ENCODE measurements around the gene CCDC90B.
"Not testable (repeated sequence)": the region's sequence is repeated elsewhere in the genome, so short reads cannot be mapped to it uniquely, and the experiment has no call there.

CCDC90B gene, protein sequence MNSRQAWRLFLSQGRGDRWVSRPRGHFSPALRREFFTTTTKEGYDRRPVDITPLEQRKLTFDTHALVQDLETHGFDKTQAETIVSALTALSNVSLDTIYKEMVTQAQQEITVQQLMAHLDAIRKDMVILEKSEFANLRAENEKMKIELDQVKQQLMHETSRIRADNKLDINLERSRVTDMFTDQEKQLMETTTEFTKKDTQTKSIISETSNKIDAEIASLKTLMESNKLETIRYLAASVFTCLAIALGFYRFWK

DNA sequence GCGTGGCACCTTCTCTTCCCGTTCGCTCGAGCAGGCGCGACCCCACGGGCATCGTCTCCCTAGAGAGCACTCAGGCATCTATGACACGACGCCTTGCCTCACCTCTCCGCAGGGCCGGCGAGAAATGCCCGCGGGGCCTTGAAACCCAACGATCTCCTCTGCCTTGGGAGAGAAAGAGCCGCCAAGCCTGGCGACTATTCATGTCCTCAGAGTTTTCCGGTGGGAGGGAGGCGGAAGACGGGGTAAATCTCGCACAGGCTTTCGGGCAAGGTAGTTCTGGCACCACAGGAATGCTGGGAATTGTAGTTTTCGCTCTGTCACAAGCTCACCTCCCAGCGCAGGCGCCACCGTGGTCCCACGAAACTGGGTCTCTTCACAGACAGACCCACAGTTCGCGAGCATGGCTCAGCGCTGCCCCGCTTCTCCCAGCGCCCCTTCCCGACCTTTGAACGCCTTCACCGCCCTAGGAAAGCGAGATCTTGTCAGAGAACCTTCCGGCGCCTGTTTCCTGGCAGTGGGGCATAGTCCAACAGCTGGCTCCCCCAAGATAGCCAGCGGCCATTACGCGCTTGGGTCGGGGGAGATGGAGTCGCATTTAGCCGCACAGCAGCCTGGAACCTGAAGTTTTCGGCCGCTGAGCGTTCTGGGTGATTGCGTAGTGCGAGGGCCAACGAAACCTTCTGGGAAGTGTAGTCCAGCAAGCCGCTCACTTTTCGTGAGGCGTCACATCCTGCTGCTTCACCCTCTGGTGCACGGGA lies at the start of gene CCDC90B:
CCDC90B (minus strand) TSS at position 597 of the 758 bp plus-strand sequence; CDS start at position 202, 395 bp downstream.
- DNase-seq = peak; percentile 98

DNA sequence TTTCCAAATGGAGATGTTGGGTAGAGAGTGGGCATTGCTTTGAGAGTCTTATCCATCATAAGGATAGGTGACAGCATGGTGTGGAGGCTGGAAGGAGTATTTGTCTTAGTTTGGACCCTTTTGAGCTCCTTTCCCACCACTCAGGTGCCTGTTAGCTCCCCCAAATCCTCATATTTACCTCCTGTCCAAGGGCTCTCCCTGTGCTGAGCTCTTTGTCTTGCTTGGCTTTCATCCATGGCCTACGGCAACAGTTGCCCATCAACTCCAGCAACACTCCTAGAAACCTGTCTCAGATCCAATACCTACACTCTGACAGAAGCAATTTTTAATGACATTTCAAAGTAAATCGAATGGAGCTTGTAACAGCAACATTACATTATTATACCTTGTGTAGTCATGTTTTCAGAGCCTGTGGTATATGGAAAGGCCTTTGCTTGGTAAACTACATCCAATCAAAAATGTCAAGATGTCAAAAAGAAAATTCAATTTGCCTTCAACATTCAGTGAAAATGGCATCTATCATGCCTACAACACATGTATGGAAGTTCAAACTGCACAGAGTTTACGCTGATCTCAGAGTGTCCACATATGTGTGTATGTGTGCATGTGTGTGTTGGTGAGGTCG lies 49.4 kb upstream of the CCDC90B start:
- no peak for DNase-seq

DNA sequence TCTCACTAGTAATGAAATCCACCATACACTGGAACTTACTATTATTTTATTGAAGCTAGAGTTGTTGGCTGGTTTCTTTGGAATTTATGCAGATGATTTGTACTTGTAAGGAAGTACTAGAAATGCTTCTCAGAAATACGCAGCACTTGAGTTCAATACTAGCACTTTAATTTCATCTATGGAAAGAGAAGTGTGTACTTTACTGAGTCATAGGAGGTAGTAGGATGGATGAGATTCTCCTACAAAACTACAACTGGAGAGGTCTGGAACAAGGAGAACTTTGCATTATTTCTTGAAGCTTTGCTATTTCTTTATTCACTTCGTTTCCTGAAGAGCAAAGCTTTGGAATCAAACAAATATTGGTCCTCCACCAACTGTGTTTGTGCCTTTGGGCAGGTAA lies 44.1 kb upstream of the CCDC90B start:
- DNase-seq = no peak

DNA sequence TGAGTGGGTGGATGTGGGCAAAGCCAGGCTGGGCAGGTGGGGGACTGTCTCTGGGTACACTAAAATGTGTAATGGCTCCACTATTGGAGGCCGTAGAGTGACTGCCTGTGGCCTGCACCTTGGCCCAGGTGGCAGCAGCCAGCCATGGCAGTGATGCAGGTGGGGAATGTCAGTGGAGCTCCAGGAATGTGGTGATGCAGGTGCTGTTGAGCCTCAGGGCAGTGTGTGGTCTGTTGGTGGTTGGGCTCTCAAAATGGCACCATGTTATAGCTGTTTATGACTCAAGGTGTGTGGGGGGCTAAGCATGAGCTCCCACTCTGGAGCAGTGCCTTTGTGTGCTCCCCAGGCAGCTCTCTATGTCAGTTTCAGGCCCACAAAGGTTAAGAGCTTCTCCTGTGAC lies 40.2 kb upstream of the CCDC90B start:
- DNase-seq = no peak

DNA sequence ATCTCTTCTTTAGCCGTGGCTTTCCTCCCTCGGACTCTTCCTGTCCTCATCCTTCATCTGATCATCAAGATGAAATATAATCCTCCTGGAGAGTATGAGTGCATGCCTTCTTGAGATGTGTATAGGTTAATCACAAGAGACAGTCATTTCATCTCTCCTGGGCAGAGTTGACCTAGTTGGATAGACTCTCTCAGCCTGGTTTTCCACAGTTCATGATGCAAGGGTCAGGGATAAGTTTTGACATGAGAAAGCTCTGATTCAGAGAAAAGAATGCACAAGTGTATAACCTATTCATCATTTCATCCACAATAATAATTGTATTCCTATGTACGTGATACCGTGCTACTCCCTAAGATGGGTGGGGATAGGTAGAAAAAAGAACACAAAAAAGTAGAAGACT lies 33.2 kb upstream of the CCDC90B start:
- DNase-seq = no peak

DNA sequence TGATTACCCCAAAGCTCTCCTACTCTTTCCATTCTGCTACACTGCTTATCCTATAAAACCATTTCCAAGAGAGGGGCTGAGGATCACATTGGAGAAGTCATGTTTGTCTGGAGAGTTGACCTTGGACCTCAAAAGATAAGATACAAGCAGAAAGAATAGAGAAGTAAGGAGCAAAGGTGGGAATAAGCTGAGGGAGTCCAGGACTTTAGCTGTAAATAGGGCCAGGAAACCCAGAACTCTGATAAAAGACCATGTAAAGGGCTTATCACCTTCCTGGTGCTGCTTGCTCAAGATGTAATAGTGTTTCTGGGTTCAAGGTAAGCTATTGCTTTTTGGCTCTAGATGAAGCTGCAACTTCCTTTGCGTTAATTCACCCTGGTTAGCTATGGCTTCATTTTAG lies 32.8 kb upstream of the CCDC90B start:
- DNase-seq = no peak

DNA sequence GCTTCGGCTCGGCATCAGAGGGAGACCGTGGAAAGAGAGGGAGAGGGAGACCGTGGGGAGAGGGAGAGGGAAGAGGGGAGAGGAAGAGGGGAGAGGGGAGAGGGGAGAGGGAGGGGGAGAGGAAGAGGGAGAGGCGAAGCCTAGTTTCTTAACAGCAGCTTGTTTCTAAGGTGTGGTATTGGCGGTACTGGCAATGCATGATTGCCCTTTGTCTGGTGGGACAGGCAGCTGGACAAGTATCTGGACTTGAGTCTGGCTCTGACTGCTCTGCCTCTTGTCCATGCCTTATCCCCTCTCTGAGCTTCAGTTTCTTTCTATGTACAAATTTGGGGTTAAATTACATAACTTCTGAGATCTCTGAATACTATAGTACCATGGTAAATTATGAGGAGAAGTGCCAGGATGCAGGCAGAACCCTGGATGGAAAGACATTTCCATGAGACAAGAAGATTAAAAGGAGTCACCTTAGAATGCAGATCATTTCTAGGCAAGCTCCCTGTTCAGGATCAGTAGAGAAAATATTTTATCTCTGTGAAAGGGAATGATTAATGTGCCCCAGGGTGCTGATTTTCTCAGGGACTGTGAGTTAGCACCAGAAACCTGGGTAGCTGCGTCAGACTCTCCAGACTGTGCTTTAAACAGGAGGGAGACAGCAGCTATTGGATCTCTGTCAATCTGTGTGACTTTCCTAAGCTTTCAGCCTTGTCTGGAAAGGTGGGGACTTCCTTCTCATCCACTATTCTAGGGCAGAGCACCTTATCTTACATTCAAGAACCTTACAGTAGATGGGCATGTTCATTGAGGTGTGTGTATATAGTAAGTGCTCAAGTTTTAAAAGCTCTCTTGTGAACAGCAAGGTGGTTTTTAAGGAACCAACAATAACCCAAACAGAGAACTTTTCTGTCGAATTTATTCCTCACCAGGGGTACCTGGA lies 31.9 kb upstream of the CCDC90B start:
- no peak for DNase-seq

DNA sequence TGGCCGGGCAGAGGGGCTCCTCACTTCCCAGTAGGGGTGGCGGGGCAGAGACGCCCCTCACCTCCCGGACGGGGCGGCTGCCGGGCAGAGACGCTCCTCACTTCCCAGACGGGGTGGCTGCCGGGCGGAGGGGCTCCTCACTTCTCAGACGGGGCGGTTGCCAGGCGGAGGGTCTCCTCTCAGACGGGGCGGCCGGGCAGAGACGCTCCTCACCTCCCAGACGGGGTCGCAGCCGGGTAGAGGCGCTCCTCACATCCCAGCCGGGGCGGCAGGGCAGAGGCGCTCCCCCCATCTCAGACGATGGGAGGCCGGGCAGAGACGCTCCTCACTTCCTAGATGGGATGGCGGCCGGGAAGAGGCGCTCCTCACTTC lies 30.7 kb upstream of the CCDC90B start:
- not testable (repeated sequence) for DNase-seq

DNA sequence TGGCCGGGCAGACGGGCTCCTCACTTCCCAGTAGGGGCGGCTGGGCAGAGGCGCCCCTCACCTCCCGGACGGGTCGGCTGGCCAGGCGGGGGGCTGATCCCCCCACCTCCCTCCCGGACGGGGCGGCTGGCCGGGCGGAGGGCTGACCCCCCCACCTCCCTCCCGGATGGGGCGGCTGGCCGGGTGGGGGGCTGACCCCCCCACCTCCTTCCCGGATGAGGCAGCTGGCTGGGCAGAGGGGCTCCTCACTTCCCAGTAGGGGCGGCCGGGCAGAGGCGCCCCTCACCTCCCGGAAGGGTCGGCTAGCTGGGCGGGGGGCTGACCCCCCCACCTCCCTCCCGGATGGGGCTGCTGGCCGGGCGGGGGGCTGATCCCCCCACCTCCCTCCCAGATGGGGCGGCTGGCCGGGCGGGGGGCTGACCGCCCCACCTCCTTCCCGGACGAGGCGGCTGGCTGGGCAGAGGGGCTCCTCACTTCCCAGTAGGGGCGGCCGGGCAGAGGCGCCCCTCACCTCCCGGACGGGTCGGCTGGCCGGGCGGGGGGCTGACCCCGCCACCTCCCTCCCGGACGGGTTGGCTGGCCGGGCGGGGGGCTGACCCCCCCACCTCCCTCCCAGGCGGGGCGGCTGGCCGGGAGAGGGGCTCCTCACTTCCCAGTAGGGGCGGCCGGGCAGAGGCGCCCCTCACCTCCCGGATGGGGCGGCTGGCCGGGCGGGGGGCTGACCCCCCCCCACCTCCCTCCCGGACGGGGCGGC lies 30.2 kb upstream of the CCDC90B start:
- not testable (repeated sequence) for DNase-seq

DNA sequence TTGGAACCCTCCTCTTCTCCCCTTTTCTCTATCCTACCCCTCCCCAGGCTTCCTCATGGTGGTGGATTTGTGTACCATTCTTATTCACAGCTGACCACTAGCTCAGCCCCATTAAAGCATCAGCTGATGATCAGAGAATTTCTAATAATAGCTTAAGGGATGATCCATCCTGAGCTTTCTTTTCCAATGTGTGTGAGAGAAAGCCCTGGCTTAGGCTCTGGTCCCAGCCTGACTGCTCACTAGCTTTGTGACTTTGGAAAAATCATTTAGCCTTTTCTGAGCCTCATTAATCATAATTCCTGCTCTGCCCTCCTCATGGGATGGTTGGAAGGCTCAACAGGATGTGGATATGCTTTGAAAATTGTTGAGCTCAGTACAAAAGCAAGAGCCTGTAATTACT lies 26.3 kb upstream of the CCDC90B start:
- DNase-seq = peak; percentile 35

DNA sequence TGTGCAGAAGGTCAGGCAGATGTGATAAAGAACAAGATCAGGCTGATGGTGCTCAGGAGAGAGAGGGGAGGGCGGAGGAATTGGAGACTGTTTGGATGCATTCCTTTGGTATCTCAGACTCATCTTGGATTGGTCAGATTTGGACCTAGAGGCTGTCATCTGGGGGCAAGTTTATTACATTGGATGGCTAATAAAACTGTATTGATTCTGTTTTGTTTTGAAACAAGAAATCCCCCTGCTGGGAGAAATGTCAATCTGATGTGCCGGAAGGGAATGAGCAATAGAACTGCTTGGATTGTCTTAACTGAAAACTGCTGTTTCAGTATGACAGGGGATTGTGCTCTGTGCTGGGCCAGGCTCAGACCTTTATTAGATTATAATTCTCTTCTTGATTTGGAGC lies 25.5 kb upstream of the CCDC90B start:
- DNase-seq = no peak

DNA sequence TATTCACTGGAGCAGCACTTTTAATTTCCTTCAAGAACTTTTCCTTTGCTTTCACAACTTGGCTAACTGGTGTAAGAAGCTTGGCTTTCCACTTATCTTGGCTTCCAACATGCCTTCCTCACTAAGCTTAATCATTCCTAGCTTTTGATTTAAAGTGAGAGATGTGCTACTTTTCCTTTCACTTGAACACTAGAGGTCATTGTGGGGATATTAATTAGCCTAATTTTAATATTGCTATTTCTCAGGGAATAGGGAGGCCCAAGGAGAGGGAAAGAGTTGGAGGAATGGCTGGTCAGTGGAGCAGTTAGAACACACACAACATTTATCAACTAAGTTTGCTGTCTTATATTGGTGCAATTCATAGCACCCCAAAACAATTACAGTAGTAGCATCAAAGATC lies 24.6 kb upstream of the CCDC90B start:
- no peak for DNase-seq

DNA sequence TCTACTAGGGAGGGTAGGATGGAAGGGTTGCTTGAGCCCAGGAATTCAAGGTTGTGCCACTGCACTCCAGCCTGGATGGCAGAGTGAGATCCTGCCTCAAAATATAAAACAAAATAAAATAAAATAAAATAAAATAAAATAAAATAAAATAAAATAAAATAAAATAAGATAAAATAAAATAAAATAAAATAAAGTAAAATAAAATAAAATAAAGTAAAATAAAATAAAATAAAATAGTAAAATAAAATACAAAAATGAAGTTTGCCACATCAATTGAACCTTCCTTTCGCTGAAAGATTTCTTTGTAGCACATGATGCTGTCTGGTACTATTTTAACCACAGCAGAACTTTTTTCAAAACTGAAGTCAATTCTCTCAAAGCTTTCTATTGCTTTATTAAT lies 22.4 kb upstream of the CCDC90B start:
- not testable (repeated sequence) for DNase-seq

DNA sequence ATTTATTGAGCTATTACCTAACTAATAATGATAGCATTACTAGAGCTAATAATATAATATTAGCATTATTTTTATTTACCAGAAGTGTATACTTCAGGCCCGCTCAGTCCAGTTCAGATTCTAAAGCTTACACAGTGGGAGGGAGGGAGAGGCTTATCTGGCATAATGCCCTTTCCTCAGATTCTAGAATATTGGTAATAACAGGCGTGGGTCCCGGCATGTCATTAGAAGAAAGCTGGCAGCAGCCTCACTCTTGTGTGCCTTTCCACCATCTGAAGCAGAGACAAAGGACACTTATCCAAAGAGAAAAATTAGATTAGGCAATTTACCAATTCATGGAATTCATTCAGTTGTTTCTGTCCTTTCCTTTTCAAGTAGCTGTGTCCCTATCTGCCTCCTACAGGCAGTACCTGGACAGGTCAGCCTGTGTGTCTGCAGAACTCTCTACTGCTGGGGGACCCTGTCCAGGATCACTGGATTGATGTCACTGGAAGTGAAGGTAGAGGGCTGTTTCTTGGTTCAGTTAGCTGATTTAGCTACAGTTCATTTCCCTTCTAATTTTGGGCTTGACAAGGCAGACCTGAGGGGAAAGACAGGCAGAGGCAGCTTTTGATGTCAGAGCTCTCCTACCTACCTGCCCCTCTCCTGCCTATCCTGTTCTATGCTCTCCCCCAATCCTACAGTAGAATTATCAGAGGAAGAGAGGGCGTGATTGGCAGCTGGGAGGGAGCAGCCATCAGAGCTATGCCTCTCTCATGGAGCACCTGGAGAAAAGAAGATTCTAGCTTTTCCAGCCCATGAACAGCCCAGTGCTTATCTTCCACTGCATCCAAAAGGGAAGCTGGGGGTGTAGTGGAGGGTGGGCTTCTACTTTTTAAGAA lies 20.3 kb upstream of the CCDC90B start:
- DNase-seq = no peak

DNA sequence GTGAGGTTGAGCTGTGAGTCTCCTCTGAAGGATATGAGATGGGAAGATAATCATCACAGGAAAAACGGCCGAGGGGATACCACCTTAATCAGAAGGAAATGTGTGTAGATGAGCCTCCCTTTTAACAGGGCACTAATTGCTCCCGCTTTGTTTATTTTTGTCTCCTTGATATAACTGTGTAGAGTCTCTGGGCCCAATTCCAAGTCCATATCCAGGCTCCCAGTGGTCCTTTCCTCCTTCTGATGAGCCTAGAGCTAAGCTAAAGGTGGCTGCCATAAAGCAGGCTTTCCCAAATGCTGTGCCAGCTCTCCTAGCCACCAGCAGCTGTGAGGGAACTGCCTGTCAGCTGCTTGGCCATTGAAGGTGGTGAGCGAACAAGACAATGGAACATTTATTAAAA lies 17.1 kb upstream of the CCDC90B start:
- DNase-seq = no peak

DNA sequence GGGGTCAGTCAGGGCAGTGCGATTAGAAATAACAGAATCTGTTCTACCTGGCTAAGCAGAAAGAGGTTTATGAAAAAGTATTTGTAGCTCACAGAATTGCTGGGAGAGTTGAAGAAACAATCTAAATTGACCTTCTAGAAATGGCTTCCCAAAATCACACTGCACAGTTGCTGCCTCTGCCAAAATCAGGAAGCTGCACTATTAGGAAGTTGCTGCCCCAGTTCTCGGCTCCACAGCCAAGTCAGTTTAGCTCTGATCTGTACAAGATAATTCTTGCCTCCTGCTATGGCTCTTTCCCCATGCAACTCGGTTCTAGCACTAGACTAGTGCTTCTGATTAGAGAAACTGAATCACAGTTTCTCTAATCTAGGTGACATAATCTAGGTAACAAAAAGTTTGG lies 16.0 kb upstream of the CCDC90B start:
- no peak for DNase-seq

DNA sequence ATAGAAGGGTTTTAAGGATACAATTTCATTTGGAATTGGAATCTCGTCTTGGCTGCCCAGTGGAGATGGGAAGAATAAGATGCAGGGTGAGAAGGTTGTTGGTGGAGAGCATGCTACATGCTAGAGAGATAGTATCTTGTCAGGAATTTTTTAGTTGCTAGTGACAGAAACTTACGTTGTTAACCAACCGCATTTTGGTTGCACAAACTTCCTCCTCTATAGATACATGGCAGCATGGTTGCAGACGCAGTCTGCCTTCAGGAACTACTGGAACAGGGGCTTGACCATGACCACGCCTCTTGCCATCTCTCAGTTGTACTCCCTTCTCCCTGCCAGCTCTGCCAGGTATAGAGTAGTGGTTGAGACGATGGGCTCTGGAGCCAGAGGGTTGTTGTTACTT lies 13.5 kb upstream of the CCDC90B start:
- DNase-seq = no peak

DNA sequence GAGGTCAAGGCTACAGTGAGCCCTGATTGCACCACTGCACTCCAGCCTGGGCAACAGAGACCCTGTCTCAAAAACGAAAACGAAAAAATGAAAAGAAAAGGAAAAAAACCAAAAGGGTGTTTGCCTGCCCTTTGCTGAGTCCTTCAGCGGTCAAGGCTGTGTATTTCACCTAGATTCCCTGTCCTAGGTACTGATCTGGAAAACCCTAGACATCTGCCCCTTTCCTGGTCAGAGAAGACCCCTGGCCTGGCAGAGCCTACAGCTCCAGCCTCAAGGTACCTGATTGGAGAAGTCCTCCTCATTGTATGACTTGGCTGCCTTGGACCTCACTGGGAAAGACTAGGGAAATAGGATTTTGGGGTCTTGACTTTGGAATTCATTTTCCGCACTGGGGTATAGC lies 8.0 kb upstream of the CCDC90B start:
- no peak for DNase-seq

DNA sequence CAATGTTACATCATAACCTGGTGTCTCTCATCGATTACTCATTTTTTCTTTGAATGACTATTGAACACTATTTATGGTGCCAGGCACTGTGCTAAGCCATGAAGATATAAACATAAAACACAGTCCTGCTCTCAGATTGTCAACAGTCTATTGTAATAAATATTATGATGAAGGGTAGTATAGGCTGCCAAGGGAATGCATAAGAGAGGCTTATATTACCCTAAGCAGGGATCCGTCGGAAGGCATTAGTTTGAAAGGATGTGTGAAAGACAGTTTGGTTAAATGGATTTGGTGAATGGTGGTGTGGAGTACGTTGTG lies 7.2 kb upstream of the CCDC90B start:
- DNase-seq = no peak

DNA sequence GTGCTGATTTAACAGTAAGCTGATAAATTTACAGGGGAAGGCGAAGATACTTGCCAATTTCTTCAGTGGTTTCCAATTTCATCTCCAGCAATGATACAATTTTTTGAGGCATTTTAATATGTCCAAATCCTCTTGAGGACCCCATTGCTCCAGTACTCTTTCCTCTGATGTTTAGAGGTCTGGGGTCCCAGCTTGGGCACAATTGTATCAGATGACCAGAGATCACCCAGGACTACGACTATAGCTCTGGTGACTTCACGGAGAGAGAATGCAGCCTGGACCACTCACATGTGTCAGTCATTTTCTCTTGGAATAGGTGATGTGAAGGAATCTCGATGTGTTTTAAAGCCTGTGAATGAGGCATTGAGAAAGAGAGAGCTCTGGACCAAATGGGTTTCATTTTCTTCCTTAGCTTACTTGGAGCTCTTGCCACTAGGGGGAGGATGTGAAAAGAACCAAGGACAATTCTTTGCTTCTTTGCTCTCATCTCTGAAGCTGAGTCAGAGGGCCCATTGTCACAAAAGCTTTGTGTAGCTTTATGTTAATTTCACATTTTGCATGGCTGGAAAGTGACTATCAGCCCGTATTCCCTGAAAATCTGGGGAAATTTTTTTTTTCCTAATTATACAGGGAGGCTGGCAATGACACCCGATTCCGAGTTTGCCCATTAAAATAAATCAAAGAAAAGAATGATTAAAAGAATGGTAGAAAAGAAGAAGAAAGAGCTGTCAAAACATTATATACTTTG lies 6.7 kb upstream of the CCDC90B start:
- DNase-seq = no peak

DNA sequence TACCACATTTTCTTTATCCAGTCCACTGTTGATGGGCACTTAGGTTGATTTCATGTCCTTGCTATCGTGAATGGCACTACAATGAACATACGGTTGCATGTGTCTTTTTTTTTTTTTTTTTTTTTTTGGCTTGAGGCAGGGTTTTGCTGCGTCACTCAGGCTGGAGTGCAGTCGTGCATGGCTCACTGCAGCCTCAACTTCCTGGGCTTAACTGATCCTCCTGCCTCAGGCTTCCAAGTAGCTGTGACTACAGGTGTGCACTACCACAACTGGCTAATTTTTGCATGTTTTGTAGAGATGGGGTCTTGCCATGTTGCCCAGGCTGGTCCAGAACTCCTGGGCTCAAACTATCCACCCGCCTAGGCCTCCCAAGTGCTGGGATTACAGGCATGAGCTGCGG lies 1.5 kb upstream of the CCDC90B start:
- DNase-seq = no peak
